Measurements from ENCODE around the gene PRKACA.

GRCh38 chr19:14110650-14111049 is 6.9 kb downstream of the PRKACA start:
- TF ChIP-seq, protein P1, sequence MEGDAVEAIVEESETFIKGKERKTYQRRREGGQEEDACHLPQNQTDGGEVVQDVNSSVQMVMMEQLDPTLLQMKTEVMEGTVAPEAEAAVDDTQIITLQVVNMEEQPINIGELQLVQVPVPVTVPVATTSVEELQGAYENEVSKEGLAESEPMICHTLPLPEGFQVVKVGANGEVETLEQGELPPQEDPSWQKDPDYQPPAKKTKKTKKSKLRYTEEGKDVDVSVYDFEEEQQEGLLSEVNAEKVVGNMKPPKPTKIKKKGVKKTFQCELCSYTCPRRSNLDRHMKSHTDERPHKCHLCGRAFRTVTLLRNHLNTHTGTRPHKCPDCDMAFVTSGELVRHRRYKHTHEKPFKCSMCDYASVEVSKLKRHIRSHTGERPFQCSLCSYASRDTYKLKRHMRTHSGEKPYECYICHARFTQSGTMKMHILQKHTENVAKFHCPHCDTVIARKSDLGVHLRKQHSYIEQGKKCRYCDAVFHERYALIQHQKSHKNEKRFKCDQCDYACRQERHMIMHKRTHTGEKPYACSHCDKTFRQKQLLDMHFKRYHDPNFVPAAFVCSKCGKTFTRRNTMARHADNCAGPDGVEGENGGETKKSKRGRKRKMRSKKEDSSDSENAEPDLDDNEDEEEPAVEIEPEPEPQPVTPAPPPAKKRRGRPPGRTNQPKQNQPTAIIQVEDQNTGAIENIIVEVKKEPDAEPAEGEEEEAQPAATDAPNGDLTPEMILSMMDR (IDR thresholded peaks at IDR 0.05) = no peak
- TF ChIP-seq POLR2A (IDR thresholded peaks at IDR 0.05) = no peak
